Neural cell (in vitro differentiated cells): ENCODE results near the gene CRTAC1. TPM values are rescaled to one million over a fixed set of nuclear protein-coding genes. Genes with fewer than 3 reads are reported as not detected.
"Not testable (repeated sequence)": the region's sequence is repeated elsewhere in the genome, so short reads cannot be mapped to it uniquely, and the experiment has no call there.

Source experiments
- H2AFZ ChIP-seq: fragments of 200-600, 300-800 bp; sonication (generic), shearing (Covaris generic); 2 replicates; pipeline ENCODE4 v1.6.0; 2014; ENCODE audit warnings: low read depth, mild to moderate bottlenecking, antibody characterized with exemption, low read length, moderate library complexity
- H3F3A ChIP-seq: fragments of 200-600 bp; shearing (Covaris generic); 2 replicates; pipeline ENCODE4 v1.6.1; 2016; ENCODE audit warnings: mild to moderate bottlenecking, moderate library complexity, mixed read lengths, antibody characterized with exemption, low read length; ENCODE audit not compliant: insufficient read depth, poor library complexity, severe bottlenecking
- H3K27ac ChIP-seq: fragments of 200-600, 300-800 bp; sonication (generic), shearing (Covaris generic); 2 replicates; pipeline ENCODE4 v1.5.1; 2014; ENCODE audit warnings: mild to moderate bottlenecking, low read length, moderate library complexity
- H3K27me3 ChIP-seq: fragments of 300-800, 200-600 bp; sonication (generic), shearing (Covaris generic); 2 replicates; pipeline ENCODE4 v1.6.0; 2014; ENCODE audit warnings: mild to moderate bottlenecking, low read depth, low read length, moderate library complexity; ENCODE audit not compliant: insufficient read depth
- H3K36me3 ChIP-seq: fragments of 300-800, 200-600 bp; sonication (generic), shearing (Covaris generic); 2 replicates; pipeline ENCODE4 v1.5.1; 2014; ENCODE audit warnings: mild to moderate bottlenecking, antibody characterized with exemption, low read length, moderate library complexity; ENCODE audit not compliant: insufficient read depth
- H3K4me2 ChIP-seq: fragments of 300-800, 200-600 bp; sonication (generic), shearing (Covaris generic); 2 replicates; pipeline ENCODE4 v1.6.0; 2014; ENCODE audit warnings: mild to moderate bottlenecking, low read length
- H3K4me3 ChIP-seq: fragments of 300-800, 200-600 bp; sonication (generic), shearing (Covaris generic); 2 replicates; pipeline ENCODE4 v1.5.1; 2014; ENCODE audit warnings: mild to moderate bottlenecking, low read length, moderate library complexity
- H3K79me2 ChIP-seq: fragments of 200-600 bp; shearing (Covaris generic); replicated peaks from 2 replicates; pipeline ENCODE4 v1.6.0; 2014; ENCODE audit warnings: mild to moderate bottlenecking, low read length, moderate library complexity; ENCODE audit not compliant: insufficient read depth
- H3K9ac ChIP-seq: fragments of 300-800, 200-600 bp; sonication (generic), shearing (Covaris generic); 2 replicates; pipeline ENCODE4 v1.6.1; 2016; ENCODE audit warnings: mild to moderate bottlenecking, low read length, mixed read lengths
- H3K9me2 ChIP-seq: fragments of 200-600 bp; shearing (Covaris generic); 2 replicates; pipeline ENCODE4 v1.6.1; 2016; ENCODE audit warnings: mild to moderate bottlenecking, low read length, mixed read lengths; ENCODE audit not compliant: insufficient read depth
- H3K9me3 ChIP-seq: fragments of 200-600, 300-800 bp; sonication (generic), shearing (Covaris generic); 2 replicates; pipeline ENCODE4 v1.6.1; 2016; ENCODE audit warnings: mild to moderate bottlenecking, mixed run types, low read length, moderate library complexity, mixed read lengths
- H4K20me1 ChIP-seq: fragments of 200-600 bp; shearing (Covaris generic); 2 replicates; pipeline ENCODE4 v1.6.1; 2016; ENCODE audit warnings: mild to moderate bottlenecking, mixed run types; ENCODE audit not compliant: insufficient read depth
- CTCF ChIP-seq: fragments of 450-650 bp; IDR thresholded peaks from 2 replicates; pipeline ENCODE4 v1.5.1; 2014; ENCODE audit warnings: antibody characterized with exemption, mild to moderate bottlenecking, moderate library complexity; ENCODE audit not compliant: poor library complexity, severe bottlenecking
- EP300 ChIP-seq: fragments of 450-650 bp; conservative IDR thresholded peaks from 2 replicates; pipeline ENCODE4 v1.6.1; 2014; ENCODE audit warnings: antibody characterized with exemption, mild to moderate bottlenecking, moderate library complexity; ENCODE audit not compliant: poor library complexity, severe bottlenecking
- EZH2 ChIP-seq: fragments of 200-600, 300-800 bp; shearing (Covaris generic), sonication (generic); IDR thresholded peaks from 2 replicates; pipeline ENCODE4 v1.6.1; 2014; ENCODE audit warnings: antibody characterized with exemption, low read length, borderline replicate concordance, mild to moderate bottlenecking; ENCODE audit not compliant: insufficient read depth, poor library complexity, severe bottlenecking
- MXI1 ChIP-seq: fragments of 450-650 bp; conservative IDR thresholded peaks from 2 replicates; pipeline ENCODE4 v1.6.1; 2014; ENCODE audit warnings: antibody characterized with exemption, mild to moderate bottlenecking; ENCODE audit not compliant: poor library complexity, severe bottlenecking
- POLR2AphosphoS5 ChIP-seq: IDR thresholded peaks from 2 replicates; pipeline ENCODE4 v1.6.1; 2012
- RAD21 ChIP-seq: fragments of 450-650 bp; conservative IDR thresholded peaks from 2 replicates; pipeline ENCODE4 v1.6.1; 2014; ENCODE audit warnings: antibody characterized with exemption, mild to moderate bottlenecking, moderate library complexity
- SMC3 ChIP-seq: fragments of 450-650 bp; conservative IDR thresholded peaks from 2 replicates; pipeline ENCODE4 v1.6.1; 2014; ENCODE audit warnings: antibody characterized with exemption, mild to moderate bottlenecking, moderate library complexity; ENCODE audit not compliant: poor library complexity
- TAF1 ChIP-seq: IDR thresholded peaks from 2 replicates; pipeline ENCODE4 v1.6.1; 2012; ENCODE audit warnings: low read depth
- polyA plus RNA-seq: library from polyadenylated mRNA; depleted of rRNA; stranded (reverse); fragments of >200 nt; gene quantifications from 2 replicates; pipeline ENCODE4 v1.2.3, GENCODE V29; 2014
- TF ChIP-seq, protein P1 (sequence below): IDR thresholded peaks from 2 replicates; pipeline ENCODE4 v1.6.1; 2012; ENCODE audit warnings: borderline replicate concordance

Gene CRTAC1
- polyA plus RNA-seq, 1 donor from 2014 or later = 1.1 TPM

DNA sequence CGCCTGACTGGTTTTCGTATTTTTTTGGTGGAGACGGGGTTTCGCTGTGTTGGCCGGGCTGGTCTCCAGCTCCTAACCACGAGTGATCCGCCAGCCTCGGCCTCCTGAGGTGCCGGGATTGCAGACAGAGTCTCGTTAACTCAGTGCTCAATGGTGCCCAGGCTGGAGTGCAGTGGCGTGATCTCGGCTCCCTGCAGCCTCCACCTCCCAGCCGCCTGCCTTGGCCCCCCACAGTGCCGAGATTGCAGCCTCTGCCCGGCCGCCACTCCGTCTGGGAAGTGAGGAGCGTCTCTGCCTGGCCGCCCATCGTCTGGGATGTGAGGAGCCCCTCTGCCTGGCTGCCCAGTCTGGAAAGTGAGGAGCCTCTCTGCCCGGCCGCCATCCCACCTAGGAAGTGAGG, 189.3 kb downstream of the CRTAC1 start:
- H4K20me1 ChIP-seq, H3K4me3 ChIP-seq, H3K9ac ChIP-seq, H2AFZ ChIP-seq, H3K4me2 ChIP-seq, H3K9me3 ChIP-seq, H3K36me3 ChIP-seq, H3K27ac ChIP-seq, H3K79me2 ChIP-seq, H3K27me3 ChIP-seq, H3F3A ChIP-seq, H3K9me2 ChIP-seq: not testable (repeated sequence)

DNA sequence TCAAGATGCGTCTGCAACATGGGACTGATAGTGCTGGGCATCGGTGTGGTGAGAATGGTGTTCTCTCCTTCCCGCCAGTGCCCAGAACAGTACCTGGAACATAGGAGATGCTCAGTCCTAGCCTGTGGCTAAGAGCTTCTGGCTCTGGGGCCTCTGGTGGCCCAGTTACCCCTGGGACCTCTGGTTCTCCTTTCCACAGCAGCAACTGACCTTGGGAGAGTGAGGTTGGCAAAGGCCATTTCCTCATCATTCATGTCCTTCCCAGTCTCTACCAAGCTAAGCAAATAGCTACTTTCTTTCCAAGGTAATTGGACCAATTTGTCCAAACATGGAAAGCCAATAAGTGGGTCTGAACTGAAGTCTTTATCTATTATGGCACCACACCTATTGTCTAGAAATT, 192.3 kb downstream of the CRTAC1 start:
- no peak overlapping the region for H3K4me3 ChIP-seq
- TF ChIP-seq CTCF = no peak
- no peak for TF ChIP-seq SMC3
- no peak for TF ChIP-seq POLR2AphosphoS5

GRCh38 chr10:97836446-97836845, 194.0 kb downstream of the CRTAC1 start:
- H3K9ac ChIP-seq = no peak overlapping the region
- H3K79me2 ChIP-seq = no peaks in the 10 kb centered on the region
- TF ChIP-seq TAF1 (no peak), SMC3 (no peak), POLR2AphosphoS5 (no peak)
- H3K27me3 ChIP-seq = no peaks in the 10 kb centered on the region
- H3F3A ChIP-seq = no peaks in the 10 kb centered on the region
- no peak overlapping the region for H2AFZ ChIP-seq
- H3K9me2 ChIP-seq = no peaks in the 10 kb centered on the region
- no peak overlapping the region for H3K27ac ChIP-seq
- H3K4me3 ChIP-seq = no peak overlapping the region
- H4K20me1 ChIP-seq = no peaks in the 10 kb centered on the region
- no peak overlapping the region for H3K4me2 ChIP-seq
- no peaks in the 10 kb centered on the region for H3K9me3 ChIP-seq
- H3K36me3 ChIP-seq = no peaks in the 10 kb centered on the region

More for the DNA sequence above, 192.3 kb downstream of the CRTAC1 start:
- no peaks in the 10 kb centered on the region for H3K36me3 ChIP-seq
- no peaks in the 10 kb centered on the region for H3K9me2 ChIP-seq
- no peak overlapping the region for H2AFZ ChIP-seq
- no peak overlapping the region for H3K4me2 ChIP-seq
- no peaks in the 10 kb centered on the region for H3K27me3 ChIP-seq
- H3K79me2 ChIP-seq = no peaks in the 10 kb centered on the region
- H3F3A ChIP-seq = no peaks in the 10 kb centered on the region
- H3K27ac ChIP-seq = no peak overlapping the region
- H4K20me1 ChIP-seq = no peaks in the 10 kb centered on the region
- H3K9ac ChIP-seq = no peak overlapping the region
- H3K9me3 ChIP-seq = no peaks in the 10 kb centered on the region

DNA sequence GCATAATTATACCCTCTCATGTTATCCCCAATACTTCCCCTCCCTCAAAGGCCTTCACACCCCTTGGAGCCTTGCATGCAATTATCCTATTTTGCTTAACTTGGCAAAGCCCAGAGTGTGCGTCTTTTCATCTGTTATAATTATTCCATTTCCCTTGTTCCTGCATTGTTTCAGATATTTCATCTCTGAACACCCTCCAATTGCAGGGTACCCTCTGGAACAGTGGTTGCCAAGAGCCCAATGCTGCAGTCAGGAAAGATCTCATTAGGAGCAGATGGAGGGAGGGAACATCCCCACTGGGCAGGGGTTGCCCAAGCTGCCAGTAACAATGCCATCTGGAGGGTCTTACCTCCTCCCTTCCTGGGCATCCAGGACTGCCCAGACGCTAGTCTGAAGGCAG, 199.2 kb downstream of the CRTAC1 start:
- no peaks in the 10 kb centered on the region for H4K20me1 ChIP-seq
- no peaks in the 10 kb centered on the region for H3K9me3 ChIP-seq
- no peak overlapping the region for H3K4me3 ChIP-seq
- no peaks in the 10 kb centered on the region for H3K79me2 ChIP-seq
- H3K4me2 ChIP-seq = no peak overlapping the region
- no peaks in the 10 kb centered on the region for H3F3A ChIP-seq
- TF ChIP-seq TAF1 (no peak), CTCF (no peak), SMC3 (no peak), RAD21 (no peak), POLR2AphosphoS5 (no peak), EP300 (no peak), MXI1 (no peak), EZH2 (no peak)
- TF ChIP-seq, protein P1, sequence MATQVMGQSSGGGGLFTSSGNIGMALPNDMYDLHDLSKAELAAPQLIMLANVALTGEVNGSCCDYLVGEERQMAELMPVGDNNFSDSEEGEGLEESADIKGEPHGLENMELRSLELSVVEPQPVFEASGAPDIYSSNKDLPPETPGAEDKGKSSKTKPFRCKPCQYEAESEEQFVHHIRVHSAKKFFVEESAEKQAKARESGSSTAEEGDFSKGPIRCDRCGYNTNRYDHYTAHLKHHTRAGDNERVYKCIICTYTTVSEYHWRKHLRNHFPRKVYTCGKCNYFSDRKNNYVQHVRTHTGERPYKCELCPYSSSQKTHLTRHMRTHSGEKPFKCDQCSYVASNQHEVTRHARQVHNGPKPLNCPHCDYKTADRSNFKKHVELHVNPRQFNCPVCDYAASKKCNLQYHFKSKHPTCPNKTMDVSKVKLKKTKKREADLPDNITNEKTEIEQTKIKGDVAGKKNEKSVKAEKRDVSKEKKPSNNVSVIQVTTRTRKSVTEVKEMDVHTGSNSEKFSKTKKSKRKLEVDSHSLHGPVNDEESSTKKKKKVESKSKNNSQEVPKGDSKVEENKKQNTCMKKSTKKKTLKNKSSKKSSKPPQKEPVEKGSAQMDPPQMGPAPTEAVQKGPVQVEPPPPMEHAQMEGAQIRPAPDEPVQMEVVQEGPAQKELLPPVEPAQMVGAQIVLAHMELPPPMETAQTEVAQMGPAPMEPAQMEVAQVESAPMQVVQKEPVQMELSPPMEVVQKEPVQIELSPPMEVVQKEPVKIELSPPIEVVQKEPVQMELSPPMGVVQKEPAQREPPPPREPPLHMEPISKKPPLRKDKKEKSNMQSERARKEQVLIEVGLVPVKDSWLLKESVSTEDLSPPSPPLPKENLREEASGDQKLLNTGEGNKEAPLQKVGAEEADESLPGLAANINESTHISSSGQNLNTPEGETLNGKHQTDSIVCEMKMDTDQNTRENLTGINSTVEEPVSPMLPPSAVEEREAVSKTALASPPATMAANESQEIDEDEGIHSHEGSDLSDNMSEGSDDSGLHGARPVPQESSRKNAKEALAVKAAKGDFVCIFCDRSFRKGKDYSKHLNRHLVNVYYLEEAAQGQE = no peak
- no peaks in the 10 kb centered on the region for H3K36me3 ChIP-seq
- H3K27me3 ChIP-seq = no peaks in the 10 kb centered on the region
- no peak overlapping the region for H3K27ac ChIP-seq
- H3K9me2 ChIP-seq = no peaks in the 10 kb centered on the region
- H2AFZ ChIP-seq = no peak overlapping the region
- no peak overlapping the region for H3K9ac ChIP-seq
